OCI-LY1 (cell line): ENCODE data around the gene OR10K2.

Experiments used
- H2AFZ ChIP-seq: fragments of 200-600 bp; sonication (generic), shearing (Covaris generic); 2 replicates; pipeline ENCODE4 v1.6.0; 2014; ENCODE audit warnings: antibody characterized with exemption, mild to moderate bottlenecking, low read length
- H3F3A ChIP-seq: fragments of 200-600 bp; sonication (generic), shearing (Covaris generic); 2 replicates; pipeline ENCODE4 v1.6.0; 2014; ENCODE audit warnings: mild to moderate bottlenecking, antibody characterized with exemption, low read length, moderate library complexity; ENCODE audit not compliant: insufficient read depth
- H3K27ac ChIP-seq: fragments of 200-600 bp; sonication (generic); 2 replicates; pipeline ENCODE4 v1.5.1; 2014; ENCODE audit warnings: low read length, mixed run types, mild to moderate bottlenecking, low read depth; ENCODE audit not compliant: poor library complexity, severe bottlenecking
- H3K27me3 ChIP-seq: fragments of 200-600 bp; sonication (generic); 2 replicates; pipeline ENCODE4 v1.6.0; 2014; ENCODE audit warnings: antibody characterized with exemption, mild to moderate bottlenecking, low read length, moderate library complexity; ENCODE audit not compliant: insufficient read depth
- H3K36me3 ChIP-seq: fragments of 200-600 bp; sonication (generic); 2 replicates; pipeline ENCODE4 v1.6.1; 2014; ENCODE audit warnings: mild to moderate bottlenecking, antibody characterized with exemption, low read length, moderate library complexity, mixed read lengths; ENCODE audit not compliant: insufficient read depth
- H3K4me1 ChIP-seq: fragments of 200-600 bp; sonication (generic); 2 replicates; pipeline ENCODE4 v1.5.1; 2014; ENCODE audit warnings: mild to moderate bottlenecking, low read length, moderate library complexity; ENCODE audit not compliant: insufficient read depth, severe bottlenecking
- H3K4me2 ChIP-seq: fragments of 200-600 bp; sonication (generic), shearing (Covaris generic); 2 replicates; pipeline ENCODE4 v1.6.1; 2014; ENCODE audit warnings: low read length
- H3K4me3 ChIP-seq: fragments of 200-600 bp; sonication (generic); 2 replicates; pipeline ENCODE4 v1.5.1; 2014; ENCODE audit warnings: low read length, low read depth, mild to moderate bottlenecking, mixed read lengths; ENCODE audit not compliant: poor library complexity, severe bottlenecking
- H3K79me2 ChIP-seq: fragments of 200-600 bp; shearing (Covaris generic); 2 replicates; pipeline ENCODE4 v1.6.1; 2016; ENCODE audit warnings: mixed run types, low read length, mixed read lengths; ENCODE audit not compliant: insufficient read depth
- H3K9ac ChIP-seq: fragments of 200-600 bp; sonication (generic), shearing (Covaris generic); 2 replicates; pipeline ENCODE4 v1.6.1; 2014; ENCODE audit warnings: mild to moderate bottlenecking, low read length, mixed read lengths
- H3K9me2 ChIP-seq: fragments of 200-600 bp; sonication (generic), shearing (Covaris generic); 2 replicates; pipeline ENCODE4 v1.6.1; 2014; ENCODE audit warnings: low read depth, mild to moderate bottlenecking, low read length, mixed read lengths
- H3K9me3 ChIP-seq: fragments of 200-600 bp; shearing (Covaris generic); 2 replicates; pipeline ENCODE4 v1.6.1; 2014; ENCODE audit warnings: low read length, mixed read lengths
- H4K20me1 ChIP-seq: fragments of 200-600 bp; sonication (generic), shearing (Covaris generic); 2 replicates; pipeline ENCODE4 v1.6.0; 2016; ENCODE audit warnings: mild to moderate bottlenecking, low read length; ENCODE audit not compliant: insufficient read depth
- EZH2 ChIP-seq: fragments of 200-600 bp; sonication (generic), shearing (Covaris generic); IDR thresholded peaks from 2 replicates; pipeline ENCODE4 v1.8.0; 2017; ENCODE audit warnings: borderline replicate concordance, mixed run types, mild to moderate bottlenecking, antibody characterized with exemption, low read length, moderate library complexity, mixed read lengths
- TF ChIP-seq, protein P1 (sequence below): fragments of 200-600 bp; sonication (generic), shearing (Covaris generic); IDR thresholded peaks from 2 replicates; pipeline ENCODE4 v1.5.1; 2017; ENCODE audit warnings: mild to moderate bottlenecking, antibody characterized with exemption, low read length, moderate library complexity, mixed read lengths

The OR10K2 gene

DNA sequence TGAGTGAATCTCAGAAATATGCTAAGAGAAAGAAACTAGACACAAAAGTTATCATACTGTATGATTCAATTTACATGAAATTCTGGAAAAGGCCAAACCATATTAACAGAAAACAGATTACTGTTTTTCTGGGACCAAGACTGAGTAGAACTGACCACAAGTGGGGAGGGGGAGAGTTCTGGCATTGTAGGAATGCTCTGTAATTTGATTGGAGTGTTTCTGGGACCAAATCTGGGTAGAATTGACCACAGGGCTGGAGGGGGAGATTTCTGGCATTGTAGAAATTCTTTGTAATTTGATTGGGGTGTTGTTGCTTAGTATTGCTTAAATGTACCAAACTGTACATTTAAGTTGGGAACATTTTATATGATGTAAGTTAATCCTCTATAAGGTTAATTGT lies 32.2 kb upstream of the OR10K2 start:
- H3K27me3 ChIP-seq: no peaks in the 10 kb centered on the region
- TF ChIP-seq, protein P1, sequence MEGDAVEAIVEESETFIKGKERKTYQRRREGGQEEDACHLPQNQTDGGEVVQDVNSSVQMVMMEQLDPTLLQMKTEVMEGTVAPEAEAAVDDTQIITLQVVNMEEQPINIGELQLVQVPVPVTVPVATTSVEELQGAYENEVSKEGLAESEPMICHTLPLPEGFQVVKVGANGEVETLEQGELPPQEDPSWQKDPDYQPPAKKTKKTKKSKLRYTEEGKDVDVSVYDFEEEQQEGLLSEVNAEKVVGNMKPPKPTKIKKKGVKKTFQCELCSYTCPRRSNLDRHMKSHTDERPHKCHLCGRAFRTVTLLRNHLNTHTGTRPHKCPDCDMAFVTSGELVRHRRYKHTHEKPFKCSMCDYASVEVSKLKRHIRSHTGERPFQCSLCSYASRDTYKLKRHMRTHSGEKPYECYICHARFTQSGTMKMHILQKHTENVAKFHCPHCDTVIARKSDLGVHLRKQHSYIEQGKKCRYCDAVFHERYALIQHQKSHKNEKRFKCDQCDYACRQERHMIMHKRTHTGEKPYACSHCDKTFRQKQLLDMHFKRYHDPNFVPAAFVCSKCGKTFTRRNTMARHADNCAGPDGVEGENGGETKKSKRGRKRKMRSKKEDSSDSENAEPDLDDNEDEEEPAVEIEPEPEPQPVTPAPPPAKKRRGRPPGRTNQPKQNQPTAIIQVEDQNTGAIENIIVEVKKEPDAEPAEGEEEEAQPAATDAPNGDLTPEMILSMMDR: no peak
- TF ChIP-seq EZH2: no peak
- H3K4me3 ChIP-seq: no peak overlapping the region

DNA sequence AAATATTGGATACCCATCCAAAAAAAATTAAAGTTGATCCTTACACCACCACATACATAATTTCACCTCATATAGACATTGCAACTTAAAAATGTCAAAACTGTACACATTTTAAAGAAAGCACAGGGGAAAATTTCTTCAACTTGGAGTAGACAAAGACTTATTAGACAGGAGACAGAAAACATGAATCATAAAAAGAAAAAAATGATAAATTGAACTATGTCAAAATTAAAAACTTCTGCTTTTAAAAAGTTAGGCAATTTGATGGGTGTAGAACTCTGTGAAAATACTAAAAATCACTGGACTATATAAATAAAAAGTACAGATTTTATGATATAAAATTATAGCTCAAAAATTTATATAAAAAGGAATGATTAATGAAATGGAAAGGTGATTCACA lies 31.2 kb upstream of the OR10K2 start:
- H3K27me3 ChIP-seq: no peaks in the 10 kb centered on the region
- no peaks in the 10 kb centered on the region for H3K79me2 ChIP-seq
- H3K4me3 ChIP-seq: no peak overlapping the region
- no peaks in the 10 kb centered on the region for H3F3A ChIP-seq
- no peak for TF ChIP-seq EZH2
- TF ChIP-seq, protein P1: no peak
- no peak overlapping the region for H2AFZ ChIP-seq
- no peaks in the 10 kb centered on the region for H3K9me3 ChIP-seq
- no peak overlapping the region for H3K4me2 ChIP-seq
- no peak overlapping the region for H3K9ac ChIP-seq
- no peaks in the 10 kb centered on the region for H3K9me2 ChIP-seq
- no peak overlapping the region for H3K27ac ChIP-seq
- no peaks in the 10 kb centered on the region for H4K20me1 ChIP-seq
- H3K36me3 ChIP-seq: no peaks in the 10 kb centered on the region
- H3K4me1 ChIP-seq: no peaks in the 10 kb centered on the region

More for the DNA sequence above, 32.2 kb upstream of the OR10K2 start:
- Histone ChIP-seq H3K4me1 (no peaks in the 10 kb centered on the region), H3K4me2 (no peak overlapping the region), H3K9me3 (no peaks in the 10 kb centered on the region), H3K36me3 (no peaks in the 10 kb centered on the region), H3K9ac (no peak overlapping the region), H2AFZ (no peak overlapping the region), H4K20me1 (no peaks in the 10 kb centered on the region), H3F3A (no peaks in the 10 kb centered on the region), H3K79me2 (no peaks in the 10 kb centered on the region), H3K9me2 (no peaks in the 10 kb centered on the region), H3K27ac (no peak overlapping the region)

DNA sequence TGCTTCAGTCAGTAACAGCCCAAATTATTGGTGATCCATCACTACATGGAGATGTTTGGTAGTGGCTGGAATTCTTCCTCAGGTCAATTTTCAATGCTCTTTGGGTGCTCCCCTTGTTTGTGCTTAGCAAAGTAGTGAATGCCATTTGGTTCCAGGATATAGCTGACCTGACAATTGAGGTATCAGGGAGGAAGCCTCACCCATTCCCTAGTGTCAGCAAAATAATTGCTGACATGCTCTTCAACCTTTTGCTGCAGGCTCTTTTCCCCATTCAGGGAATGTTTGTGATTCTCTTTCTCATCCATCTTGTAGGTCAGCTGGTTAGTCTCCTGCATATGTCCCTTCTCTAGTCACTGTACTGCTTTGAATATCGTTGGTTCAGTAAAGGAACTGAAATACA lies 28.5 kb upstream of the OR10K2 start:
- H2AFZ ChIP-seq: no peak overlapping the region
- no peaks in the 10 kb centered on the region for H3F3A ChIP-seq
- TF ChIP-seq, protein P1: no peak
- TF ChIP-seq EZH2: no peak
- no peak overlapping the region for H3K9ac ChIP-seq
- no peak overlapping the region for H3K27ac ChIP-seq
- H3K9me2 ChIP-seq: no peaks in the 10 kb centered on the region
- no peak overlapping the region for H3K4me2 ChIP-seq
- no peaks in the 10 kb centered on the region for H3K4me1 ChIP-seq
- no peaks in the 10 kb centered on the region for H3K27me3 ChIP-seq
- H3K36me3 ChIP-seq: no peaks in the 10 kb centered on the region
- no peaks in the 10 kb centered on the region for H3K79me2 ChIP-seq
- no peak overlapping the region for H3K4me3 ChIP-seq
- H3K9me3 ChIP-seq: no peaks in the 10 kb centered on the region
- no peaks in the 10 kb centered on the region for H4K20me1 ChIP-seq
